HepG2 (cell line): ENCODE results near the gene NDOR1. TPM values are rescaled to one million over a fixed set of nuclear protein-coding genes. Genes with fewer than 3 reads are reported as not detected.

Source experiments
- ARID3A ChIP-seq: IDR thresholded peaks from 2 replicates; pipeline ENCODE4 v1.6.1; 2012; ENCODE audit warnings: low read depth, low read length, improper control_type of control experiment
- DR1 ChIP-seq: sonication (generic); formaldehyde crosslinking; IDR thresholded peaks from 2 replicates; pipeline ENCODE4 v1.8.0; 2021; ENCODE audit warnings: mild to moderate bottlenecking, missing genetic modification reagents, inconsistent platforms
- E2F2 ChIP-seq: sonication (generic); formaldehyde crosslinking; IDR thresholded peaks from 2 replicates; pipeline ENCODE4 v1.4.0; 2020; ENCODE audit warnings: missing genetic modification reagents, borderline replicate concordance
- HCFC1 ChIP-seq: fragments of 150-350 bp; IDR thresholded peaks from 2 replicates; pipeline ENCODE4 v1.6.1; 2014; ENCODE audit warnings: low read depth, low read length
- HMGXB4 ChIP-seq, 2 experiments: sonication (generic) in 1 of 2; formaldehyde crosslinking in 1 of 2; IDR thresholded peaks; 2 replicates each; pipeline versions ENCODE4 v1.4.0 to v1.6.1; 2018 to 2020; ENCODE audit warnings: missing genetic modification reagents in 2 of 2, borderline replicate concordance in 1 of 2, low read depth in 1 of 2, mild to moderate bottlenecking in 1 of 2, missing biosample characterization in 1 of 2
- IRF2 ChIP-seq: IDR thresholded peaks from 2 replicates; pipeline ENCODE4 v1.6.1; 2018; ENCODE audit warnings: missing genetic modification reagents, missing compliant biosample characterization
- NR2F1 ChIP-seq, 2 experiments: fragments of 450-650 bp in 1 of 2; formaldehyde crosslinking in 1 of 2; IDR thresholded peaks; 2 replicates each; pipeline versions ENCODE4 v1.5.0 to v1.6.1; 2016 to 2020; ENCODE audit warnings: mild to moderate bottlenecking in 1 of 2, missing compliant biosample characterization in 1 of 2, missing genetic modification reagents in 1 of 2, moderate library complexity in 1 of 2
- NRL ChIP-seq: sonication (generic); formaldehyde crosslinking; IDR thresholded peaks from 2 replicates; pipeline ENCODE4 v1.5.0; 2020; ENCODE audit warnings: missing genetic modification reagents, mild to moderate bottlenecking, moderate library complexity, borderline replicate concordance
- PTBP1 ChIP-seq: fragments of 200-400 bp; formaldehyde crosslinking; IDR thresholded peaks from 2 replicates; pipeline ENCODE4 v1.6.1; 2018; ENCODE audit warnings: low read length, low read depth; ENCODE audit not compliant: poor library complexity, severe bottlenecking
- RNF2 ChIP-seq: fragments of 450-650 bp; conservative IDR thresholded peaks from 2 replicates; pipeline ENCODE4 v1.6.1; 2016; ENCODE audit warnings: low read depth
- SRSF1 ChIP-seq: fragments of 200-400 bp; formaldehyde crosslinking; optimal IDR thresholded peaks from 2 replicates; pipeline ENCODE3; 2017; ENCODE audit warnings: mild to moderate bottlenecking, low read depth, low read length, moderate library complexity
- ZNF264 ChIP-seq: sonication (generic); formaldehyde crosslinking; IDR thresholded peaks from 2 replicates; pipeline ENCODE4 v1.4.0; 2020; ENCODE audit warnings: missing genetic modification reagents
- ZNF318 ChIP-seq: sonication (generic); formaldehyde crosslinking; IDR thresholded peaks from 2 replicates; pipeline ENCODE4 v1.4.0; 2020; ENCODE audit warnings: mild to moderate bottlenecking, missing genetic modification reagents
- ZNF44 ChIP-seq: sonication (generic); formaldehyde crosslinking; IDR thresholded peaks from 2 replicates; pipeline ENCODE4 v1.5.1; 2020; ENCODE audit warnings: mild to moderate bottlenecking, missing genetic modification reagents
- ZNF543 ChIP-seq: sonication (generic); formaldehyde crosslinking; IDR thresholded peaks from 2 replicates; pipeline ENCODE4 v1.4.0; 2020; ENCODE audit warnings: mild to moderate bottlenecking, missing genetic modification reagents
- ZNF670 ChIP-seq: sonication (generic); formaldehyde crosslinking; IDR thresholded peaks from 2 replicates; pipeline ENCODE4 v1.8.0; 2022; ENCODE audit warnings: mild to moderate bottlenecking, missing genetic modification reagents, borderline replicate concordance
- polyA plus RNA-seq, 8 experiments: library from polyadenylated mRNA; depleted of rRNA in 3 of 8; stranded (reverse) in 7 of 8; unstranded in 1 of 8; fragments of >200 nt; fragmentation: Illumina TruSeq in 4 of 8; extraction: Trizol in 4 of 8; gene quantifications; 2 replicates each; pipeline versions ENCODE4 v1.2.1 to v1.2.3, GENCODE V29; 2011 to 2016; ENCODE audit warnings: low read depth in 4 of 8, missing spikeins in 1 of 8, mixed read lengths in 1 of 8; ENCODE audit not compliant: insufficient read depth in 1 of 8
- total RNA-seq, 5 experiments: library from RNA; depleted of rRNA; stranded (reverse); fragments of >200 nt; fragmentation: Illumina TruSeq; extraction: Trizol; gene quantifications; 2 replicates each; pipeline ENCODE4 v1.2.3, GENCODE V29; 2016; ENCODE audit warnings: low read depth in 1 of 5

Gene NDOR1
- total and polyA plus RNA-seq, 2 of the 13 experiments (the other 11 are each of a cell fraction or from before 2014, with no cell fraction given) = 3.6 to 8.7 TPM

GRCh38 chr9:137240841-137241489, 35.5 kb downstream of the NDOR1 start, which contains the start of gene TUBB4B (continued):
- TF ChIP-seq ZNF44 (CRISPR knock-in tag) = no peak
- TF ChIP-seq RNF2 = no peak
- TF ChIP-seq SRSF1 = no peak
- TF ChIP-seq ZNF264 (CRISPR knock-in tag) = no peak
- peak; percentile 96 for TF ChIP-seq DR1
- no peak for TF ChIP-seq NR2F1 (CRISPR knock-in tag; IDR thresholded peaks at IDR 0.05)
- TF ChIP-seq PTBP1 = no peak
- no peak for TF ChIP-seq ARID3A
- TF ChIP-seq E2F2 (CRISPR knock-in tag) = peak; percentile 86; the same call in 1 of the 2 replicates
- no peak for TF ChIP-seq ZNF318
- TF ChIP-seq NRL (CRISPR knock-in tag) = no peak
- no peak; a peak in 1 of 4 replicates for TF ChIP-seq HMGXB4 (CRISPR knock-in tag; IDR thresholded peaks at IDR 0.05; ENCODE audit: borderline replicate concordance in 1 of 2, low read depth in 1 of 2)
- TF ChIP-seq ZNF670 = no peak
- TF ChIP-seq ZNF543 (CRISPR knock-in tag) = no peak; the same call in 1 of the 2 replicates
- TF ChIP-seq IRF2 (CRISPR knock-in tag) = peak; percentile 70
- TF ChIP-seq HCFC1 = peak; percentile 26; the same call in 1 of the 2 replicates
